ENCODE measurements around the gene CCL13. TPM values are rescaled to one million over a fixed set of nuclear protein-coding genes. Genes with fewer than 3 reads are reported as not detected.
A peak's percentile ranks its signal among the peaks of the same experiment; 100 is the strongest.

The CCL13 gene
- polyA plus RNA-seq, 1 of the 3 experiments (the other 2 are of a cell fraction) = not detected

DNA sequence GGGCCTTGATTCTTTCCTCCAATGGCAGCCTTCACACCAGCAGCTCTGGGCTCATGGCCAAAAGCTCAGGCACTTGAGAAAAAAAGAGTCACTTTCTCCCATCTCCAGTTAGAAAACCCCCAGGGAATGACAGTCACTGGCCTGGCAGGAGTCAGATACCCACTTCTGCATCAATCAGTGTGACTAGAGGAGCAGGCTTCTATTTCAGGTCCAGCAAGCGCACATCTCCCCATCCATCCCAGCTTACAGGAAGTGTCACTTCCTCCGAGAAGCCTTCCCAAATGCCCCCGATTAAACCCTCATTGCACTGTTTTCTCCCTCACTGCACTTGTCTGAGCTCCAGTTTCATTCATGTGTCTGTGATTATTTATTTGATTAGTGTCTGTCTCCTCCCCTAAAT lies 37.1 kb downstream of the CCL13 start:
- Histone ChIP-seq H3K9me2 (no peaks in the 10 kb centered on the region), H3K9me3 (no peaks in the 10 kb centered on the region), H3K4me3 (ENCODE audit: low read depth in 2 of 2, low read length in 1 of 2) (no peak overlapping the region), H3K27ac (ENCODE audit: low read depth in 2 of 2, low read length in 1 of 2) (no peak overlapping the region), H3K79me2 (ENCODE audit: insufficient read depth) (no peaks in the 10 kb centered on the region), H3K4me2 (no peak overlapping the region), H2AFZ (ENCODE audit: low read depth) (no peak overlapping the region), H3K4me1 (ENCODE audit: control insufficient read depth in 1 of 2, insufficient read depth in 2 of 2, low read depth in 1 of 2, low read length in 1 of 2) (no peaks in the 10 kb centered on the region; a peak in 1 of 4 replicates), H3K9ac (no peak overlapping the region), H3K36me3 (replicated peaks in 1 of 2; ENCODE audit: control insufficient read depth in 1 of 2, insufficient read depth in 2 of 2, low read length in 1 of 2) (no peaks in the 10 kb centered on the region), H3F3A (replicated peaks; ENCODE audit: insufficient read depth) (no peaks in the 10 kb centered on the region), H3K27me3 (ENCODE audit: insufficient read depth) (no peaks in the 10 kb centered on the region), H4K20me1 (ENCODE audit: insufficient read depth) (no peaks in the 10 kb centered on the region)
- DNase-seq = peak; percentile 13
- POLR2A ChIA-PET = no interaction called here
- CTCF ChIA-PET = interaction anchor here (1.5 to 1.7 kb wide), 2 partner anchors 19 to 32 kb away, joined by 3 to 7 read pairs; no protein-coding TSS in a partner anchor
- TF ChIP-seq TAF1 (IDR thresholded peaks at IDR 0.05; ENCODE audit: borderline replicate concordance, low read depth, low read length) (no peak), RCOR1 (IDR thresholded peaks at IDR 0.05; ENCODE audit: low read length) (no peak), REST (IDR thresholded peaks at IDR 0.05; ENCODE audit: low read depth, low read length) (no peak)
- WGBS (ENCODE audit: low lambda C conversion rate) = 51% methylated on average over 3 of the region's 3 CpGs

GRCh38 chr17:34397265-34397664 lies 41.0 kb downstream of the CCL13 start:
- CTCF ChIA-PET = interaction anchor here (0.9 to 1.3 kb wide), 2 partner anchors 30 to 35 kb away, joined by 3 to 6 read pairs; no protein-coding TSS in a partner anchor
- TF ChIP-seq ELF1 (IDR thresholded peaks at IDR 0.05) (no peak), CHD2 (IDR thresholded peaks at IDR 0.05; ENCODE audit: low read length, partially characterized antibody) (no peak), GABPA (IDR thresholded peaks at IDR 0.05; ENCODE audit: low read depth) (no peak), RCOR1 (IDR thresholded peaks at IDR 0.05; ENCODE audit: low read length) (no peak), TEAD4 (IDR thresholded peaks at IDR 0.05; ENCODE audit: borderline replicate concordance, insufficient read depth) (no peak), POLR2AphosphoS5 (IDR thresholded peaks at IDR 0.05; ENCODE audit: low read depth, low read length) (no peak), RXRA (IDR thresholded peaks at IDR 0.05; ENCODE audit: borderline replicate concordance, low read depth) (no peak), MEF2A (IDR thresholded peaks at IDR 0.05; ENCODE audit: borderline replicate concordance, low read depth) (no peak)
- TF ChIP-seq, protein P1, sequence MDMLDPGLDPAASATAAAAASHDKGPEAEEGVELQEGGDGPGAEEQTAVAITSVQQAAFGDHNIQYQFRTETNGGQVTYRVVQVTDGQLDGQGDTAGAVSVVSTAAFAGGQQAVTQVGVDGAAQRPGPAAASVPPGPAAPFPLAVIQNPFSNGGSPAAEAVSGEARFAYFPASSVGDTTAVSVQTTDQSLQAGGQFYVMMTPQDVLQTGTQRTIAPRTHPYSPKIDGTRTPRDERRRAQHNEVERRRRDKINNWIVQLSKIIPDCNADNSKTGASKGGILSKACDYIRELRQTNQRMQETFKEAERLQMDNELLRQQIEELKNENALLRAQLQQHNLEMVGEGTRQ (IDR thresholded peaks at IDR 0.05; ENCODE audit: borderline replicate concordance, low read depth, low read length) = no peak
- H3K79me2 ChIP-seq (ENCODE audit: insufficient read depth) = no peaks in the 10 kb centered on the region
- H3K9ac ChIP-seq = no peak overlapping the region
- no peak overlapping the region for H3K27ac ChIP-seq (ENCODE audit: low read depth in 2 of 2, low read length in 1 of 2)
- H3K4me3 ChIP-seq (ENCODE audit: low read depth in 2 of 2, low read length in 1 of 2) = no peak overlapping the region
- no peak overlapping the region for H3K4me2 ChIP-seq
- H3K9me3 ChIP-seq = no peaks in the 10 kb centered on the region
- H4K20me1 ChIP-seq (ENCODE audit: insufficient read depth) = no peaks in the 10 kb centered on the region
- H3K36me3 ChIP-seq (replicated peaks in 1 of 2; ENCODE audit: control insufficient read depth in 1 of 2, insufficient read depth in 2 of 2, low read length in 1 of 2) = no peaks in the 10 kb centered on the region
- no peak for DNase-seq
- H2AFZ ChIP-seq (ENCODE audit: low read depth) = no peak overlapping the region
- POLR2A ChIA-PET = no interaction called here
- H3K27me3 ChIP-seq (ENCODE audit: insufficient read depth) = no peaks in the 10 kb centered on the region
- no peaks in the 10 kb centered on the region for H3K9me2 ChIP-seq
- no peaks in the 10 kb centered on the region for H3F3A ChIP-seq (replicated peaks; ENCODE audit: insufficient read depth)
- no peaks in the 10 kb centered on the region; a peak in 1 of 4 replicates for H3K4me1 ChIP-seq (ENCODE audit: control insufficient read depth in 1 of 2, insufficient read depth in 2 of 2, low read depth in 1 of 2, low read length in 1 of 2)
